CD4-positive, alpha-beta T cell treated with Interleukin-15 for 4 hours (primary cell): Measurements from ENCODE around the gene CXCR5.

Experiments
- DNase-seq: peaks from one replicate; pipeline ENCODE4 v3.0.0-alpha.2; 2020; ENCODE audit warnings: low spot score

The CXCR5 gene

GRCh38 chr11:118927554-118928100 is 43.9 kb downstream of the CXCR5 start:
- no peak for DNase-seq

GRCh38 chr11:118928101-118928869 is 44.6 kb downstream of the CXCR5 start:
- DNase-seq: peak; percentile 96

GRCh38 chr11:118928870-118929500 is 45.3 kb downstream of the CXCR5 start:
- DNase-seq: peak; percentile 36

GRCh38 chr11:118929501-118930093 is 45.9 kb downstream of the CXCR5 start:
- peak; percentile 85 for DNase-seq

GRCh38 chr11:118930094-118930712 is 46.5 kb downstream of the CXCR5 start:
- DNase-seq: peak; percentile 90

GRCh38 chr11:118931571-118931970 is 47.9 kb downstream of the CXCR5 start:
- DNase-seq: no peak

- DNase-seq: no peak
Observed at GRCh38 chr11:118933486-118933885, 49.8 kb downstream of the CXCR5 start.

- no peak for DNase-seq
Observed at GRCh38 chr11:118935376-118935775, 51.7 kb downstream of the CXCR5 start.

GRCh38 chr11:118938491-118939403 is 55.1 kb downstream of the CXCR5 start:
- no peak for DNase-seq

- no peak for DNase-seq
Observed at GRCh38 chr11:118939404-118939915, 55.8 kb downstream of the CXCR5 start.

GRCh38 chr11:118939953-118940598 is 56.4 kb downstream of the CXCR5 start:
- peak; percentile 25 for DNase-seq

- no peak for DNase-seq
Observed at GRCh38 chr11:118947091-118947490, 63.4 kb downstream of the CXCR5 start.
